Measurements from ENCODE around the gene ROR1. TPM values are rescaled to one million over a fixed set of nuclear protein-coding genes. Genes with fewer than 3 reads are reported as not detected.

Gene ROR1
- total RNA-seq, 1 donor from 2014 or later: 6.7 TPM

- Mint-ChIP-seq H3K27me3 (ENCODE audit: unreplicated experiment) (peaks cover 1% of the 10 kb centered on the region), H3K27ac (ENCODE audit: unreplicated experiment) (no peak overlapping the region), H3K4me3 (ENCODE audit: unreplicated experiment) (no peak overlapping the region), H3K9me3 (ENCODE audit: unreplicated experiment) (no peaks in the 10 kb centered on the region), H3K36me3 (ENCODE audit: low read depth, unreplicated experiment) (no peaks in the 10 kb centered on the region), H3K4me1 (ENCODE audit: unreplicated experiment) (peaks cover 10% of the 10 kb centered on the region)
- no peak for DNase-seq (ENCODE audit: low spot score)
- TF ChIP-seq CTCF (IDR thresholded peaks at IDR 0.05; ENCODE audit: unreplicated experiment): no peak
Observed at GRCh38 chr1:63914706-63915105, 140.9 kb downstream of the ROR1 start.

- peaks cover 1% of the 10 kb centered on the region for H3K27me3 Mint-ChIP-seq (ENCODE audit: unreplicated experiment)
- no peaks in the 10 kb centered on the region for H3K36me3 Mint-ChIP-seq (ENCODE audit: low read depth, unreplicated experiment)
- peak; percentile 16 for DNase-seq (ENCODE audit: low spot score)
- TF ChIP-seq CTCF (IDR thresholded peaks at IDR 0.05; ENCODE audit: unreplicated experiment): no peak
- H3K4me1 Mint-ChIP-seq (ENCODE audit: unreplicated experiment): peaks cover 11% of the 10 kb centered on the region
- no peak overlapping the region for H3K27ac Mint-ChIP-seq (ENCODE audit: unreplicated experiment)
- no peaks in the 10 kb centered on the region for H3K9me3 Mint-ChIP-seq (ENCODE audit: unreplicated experiment)
- H3K4me3 Mint-ChIP-seq (ENCODE audit: unreplicated experiment): no peak overlapping the region
Observed at GRCh38 chr1:63915121-63915520, 141.3 kb downstream of the ROR1 start.

- TF ChIP-seq CTCF (IDR thresholded peaks at IDR 0.05; ENCODE audit: unreplicated experiment): no peak
- Mint-ChIP-seq H3K27ac (ENCODE audit: unreplicated experiment) (no peak overlapping the region), H3K9me3 (ENCODE audit: unreplicated experiment) (no peaks in the 10 kb centered on the region), H3K36me3 (ENCODE audit: low read depth, unreplicated experiment) (no peaks in the 10 kb centered on the region), H3K4me3 (ENCODE audit: unreplicated experiment) (no peak overlapping the region), H3K4me1 (ENCODE audit: unreplicated experiment) (peaks cover 23% of the 10 kb centered on the region), H3K27me3 (ENCODE audit: unreplicated experiment) (peaks cover 3% of the 10 kb centered on the region)
- DNase-seq (ENCODE audit: low spot score): no peak
Observed at GRCh38 chr1:63916485-63917360, 142.9 kb downstream of the ROR1 start.

- no peaks in the 10 kb centered on the region for H3K9me3 Mint-ChIP-seq (ENCODE audit: unreplicated experiment)
- H3K27ac Mint-ChIP-seq (ENCODE audit: unreplicated experiment): no peak overlapping the region
- peaks cover 20% of the 10 kb centered on the region for H3K4me1 Mint-ChIP-seq (ENCODE audit: unreplicated experiment)
- no peak overlapping the region for H3K4me3 Mint-ChIP-seq (ENCODE audit: unreplicated experiment)
- H3K36me3 Mint-ChIP-seq (ENCODE audit: low read depth, unreplicated experiment): no peaks in the 10 kb centered on the region
- TF ChIP-seq CTCF (IDR thresholded peaks at IDR 0.05; ENCODE audit: unreplicated experiment): peak; percentile 54
- peak; percentile 31 for DNase-seq (ENCODE audit: low spot score)
- peaks cover 2% of the 10 kb centered on the region for H3K27me3 Mint-ChIP-seq (ENCODE audit: unreplicated experiment)
Observed at GRCh38 chr1:63917571-63918417, 144.0 kb downstream of the ROR1 start.
